Activated T-helper 17 cell treated with anti-CD3 and anti-CD28 coated beads, Interleukin-2, amount 50 U/mL, for 72 hours (primary cell): ENCODE measurements around the gene ZNF234. TPM values are rescaled to one million over a fixed set of nuclear protein-coding genes. Genes with fewer than 3 reads are reported as not detected.
A peak's percentile ranks its signal among the peaks of the same experiment; 100 is the strongest.

Experiments
- ATAC-seq: fragments of 150-1000 bp; cut with Tn5 transposase; replicated peaks from 2 replicates; pipeline ENCODE4 v1.10.0; 2021; ENCODE audit warnings: mild to moderate bottlenecking, moderate library complexity
- H3K27ac Mint-ChIP-seq: one replicate; pipeline ENCODE4 v1.8.0; 2022; ENCODE audit warnings: mixed read lengths
- H3K27me3 Mint-ChIP-seq: one replicate; pipeline ENCODE4 v1.8.0; 2022; ENCODE audit warnings: mixed read lengths
- H3K36me3 Mint-ChIP-seq: one replicate; pipeline ENCODE4 v1.8.0; 2022; ENCODE audit warnings: low read depth, mild to moderate bottlenecking, mixed read lengths
- H3K4me1 Mint-ChIP-seq: one replicate; pipeline ENCODE4 v1.8.0; 2022; ENCODE audit warnings: mixed read lengths
- H3K4me3 Mint-ChIP-seq: one replicate; pipeline ENCODE4 v1.8.0; 2022; ENCODE audit warnings: mild to moderate bottlenecking, mixed read lengths
- H3K9me3 Mint-ChIP-seq: one replicate; pipeline ENCODE4 v1.8.0; 2022; ENCODE audit warnings: mixed read lengths
- total RNA-seq, 2 donors: library from RNA; stranded (reverse); gene quantifications; one replicate each; pipeline ENCODE4 v1.2.3, GENCODE V29; 2022

ZNF234 gene
- total RNA-seq, 2 donors from 2014 or later: 4.9 to 10.9 TPM

- Mint-ChIP-seq H3K27ac (no peak overlapping the region), H3K36me3 (peaks cover 5% of the 10 kb centered on the region), H3K4me1 (peaks cover 8% of the 10 kb centered on the region), H3K9me3 (peaks cover 12% of the 10 kb centered on the region), H3K4me3 (no peak overlapping the region), H3K27me3 (peaks cover 8% of the 10 kb centered on the region)
- no peak for ATAC-seq
Measured at GRCh38 chr19:44204772-44205171, 63.4 kb downstream of the ZNF234 start.

- Mint-ChIP-seq H3K27ac (peak overlapping the region; percentile 82), H3K9me3 (peaks cover 10% of the 10 kb centered on the region), H3K27me3 (peaks cover 4% of the 10 kb centered on the region), H3K4me3 (peak overlapping the region; percentile 91), H3K36me3 (peaks cover 5% of the 10 kb centered on the region), H3K4me1 (peaks cover 8% of the 10 kb centered on the region)
- ATAC-seq: peak; percentile 96
Measured at GRCh38 chr19:44207126-44207803, 65.9 kb downstream of the ZNF234 start.

Other genes with a start within 250 kb of the ZNF234 start
- gene ZNF45, start 206.3 kb upstream of the ZNF234 start, total RNA-seq: 10 to 100 TPM; 10.7 to 17.8 TPM
- 1 to 10 TPM; 1.2 to 4.2 TPM for gene ZNF221, start 190.3 kb upstream of the ZNF234 start, total RNA-seq
- gene ZNF155, start 157.4 kb upstream of the ZNF234 start, total RNA-seq: 1 to 10 TPM; 3.6 to 9.7 TPM
- 1 to 10 TPM; 4.5 to 5.0 TPM for gene ZNF230, start 138.6 kb upstream of the ZNF234 start, total RNA-seq
- 1 to 10 TPM; 1.6 to 3.6 TPM for gene ZNF222, start 116.2 kb upstream of the ZNF234 start, total RNA-seq
- 1 to 10 TPM in 1 of 2 donors, not detected in 1; 2.5 TPM for gene ZNF223, start 89.5 kb upstream of the ZNF234 start, total RNA-seq
- 1 to 10 TPM; 1.2 to 3.6 TPM for gene ZNF284, start 69.4 kb upstream of the ZNF234 start, total RNA-seq
- 10 to 100 TPM; 17.5 to 29.5 TPM for gene ZNF224, start 47.2 kb upstream of the ZNF234 start, total RNA-seq
- gene ZNF225, start 28.2 kb upstream of the ZNF234 start, total RNA-seq: 1 to 10 TPM; 1.5 to 3.5 TPM
- gene ZNF226, start 23.5 kb downstream of the ZNF234 start, total RNA-seq: 10 to 100 TPM in 1 of 2 donors, 1 to 10 TPM in 1; 9.2 to 14.5 TPM
- gene ZNF227, start 71.0 kb downstream of the ZNF234 start, total RNA-seq: 10 to 100 TPM; 16.7 to 25.7 TPM
- under 1 TPM in 1 of 2 donors, not detected in 1; 0.19 TPM for gene ZNF233, start 118.3 kb downstream of the ZNF234 start, total RNA-seq
- 1 to 10 TPM; 3.6 to 4.2 TPM for gene ZNF235, start 163.5 kb downstream of the ZNF234 start, total RNA-seq
- gene ZNF112, start 215.1 kb downstream of the ZNF234 start, total RNA-seq: not detected